GM23338 (cell line): ENCODE measurements around the gene SELENOW. TPM values are rescaled to one million over a fixed set of nuclear protein-coding genes. Genes with fewer than 3 reads are reported as not detected.

Experiments used
- ATAC-seq: fragments of 200-7000 bp; cut with Tn5 transposase; 3 replicates; pipeline ENCODE4 v1.9.1; 2020
- DNase-seq: peaks from one replicate; pipeline ENCODE4 v3.0.0-alpha.2; 2015; ENCODE audit warnings: low spot score
- H2AFZ ChIP-seq: fragments of 200-600 bp; sonication (generic); 2 replicates; pipeline ENCODE4 v1.8.0; 2016; ENCODE audit warnings: antibody characterized with exemption, mild to moderate bottlenecking, moderate library complexity
- H3F3A ChIP-seq: fragments of 200-600 bp; sonication (generic); replicated peaks from 2 replicates; pipeline ENCODE4 v1.8.0; 2017; ENCODE audit warnings: antibody characterized with exemption, mixed run types, low read depth
- H3K27ac ChIP-seq: fragments of 200-600 bp; sonication (generic); 2 replicates; pipeline ENCODE4 v1.6.1; 2016; ENCODE audit warnings: low read depth
- H3K27me3 ChIP-seq: fragments of 200-600 bp; sonication (generic); 2 replicates; pipeline ENCODE4 v1.8.0; 2016; ENCODE audit warnings: mild to moderate bottlenecking, mixed run types, moderate library complexity; ENCODE audit not compliant: insufficient read depth
- H3K36me3 ChIP-seq: fragments of 200-600 bp; sonication (generic); 2 replicates; pipeline ENCODE4 v1.8.0; 2016; ENCODE audit warnings: mild to moderate bottlenecking; ENCODE audit not compliant: insufficient read depth
- H3K4me1 ChIP-seq: fragments of 200-600 bp; sonication (generic); 2 replicates; pipeline ENCODE4 v1.8.0; 2016; ENCODE audit warnings: mild to moderate bottlenecking, moderate library complexity; ENCODE audit not compliant: insufficient read depth
- H3K4me2 ChIP-seq: fragments of 200-600 bp; sonication (generic); 2 replicates; pipeline ENCODE4 v1.7.1; 2017; ENCODE audit warnings: mixed run types
- H3K4me3 ChIP-seq: fragments of 200-600 bp; sonication (generic); 2 replicates; pipeline ENCODE4 v1.6.1; 2016; ENCODE audit warnings: mixed run types
- H3K79me2 ChIP-seq: fragments of 200-600 bp; sonication (generic); replicated peaks from 2 replicates; pipeline ENCODE4 v1.8.0; 2017; ENCODE audit warnings: mild to moderate bottlenecking; ENCODE audit not compliant: insufficient read depth
- H3K9me2 ChIP-seq: fragments of 200-600 bp; sonication (generic); 2 replicates; pipeline ENCODE4 v1.8.0; 2017; ENCODE audit not compliant: insufficient read depth
- H4K20me1 ChIP-seq: fragments of 200-600 bp; sonication (generic); replicated peaks from 2 replicates; pipeline ENCODE4 v1.8.0; 2017; ENCODE audit warnings: mild to moderate bottlenecking; ENCODE audit not compliant: insufficient read depth
- H3K27ac Mint-ChIP-seq: 2 replicates; pipeline ENCODE4 v1.8.0; 2020; ENCODE audit warnings: inconsistent platforms, mild to moderate bottlenecking, moderate library complexity, mixed read lengths
- H3K27me3 Mint-ChIP-seq: 3 replicates; pipeline ENCODE4 v1.8.0; 2022; ENCODE audit warnings: low read depth, mild to moderate bottlenecking, moderate library complexity, mixed read lengths, inconsistent platforms; ENCODE audit not compliant: insufficient read depth, poor library complexity
- H3K36me3 Mint-ChIP-seq: 3 replicates; pipeline ENCODE4 v1.8.0; 2021; ENCODE audit warnings: low read depth, mild to moderate bottlenecking, inconsistent platforms, moderate library complexity, mixed read lengths
- H3K4me1 Mint-ChIP-seq: 3 replicates; pipeline ENCODE4 v1.8.0; 2020; ENCODE audit warnings: mild to moderate bottlenecking, inconsistent platforms, mixed read lengths
- H3K4me3 Mint-ChIP-seq: 3 replicates; pipeline ENCODE4 v1.8.0; 2021; ENCODE audit warnings: moderate library complexity, mild to moderate bottlenecking, inconsistent platforms, mixed read lengths
- H3K9me3 Mint-ChIP-seq: 3 replicates; pipeline ENCODE4 v1.8.0; 2020; ENCODE audit warnings: moderate library complexity, mild to moderate bottlenecking, inconsistent platforms, mixed read lengths
- CREB1 ChIP-seq: fragments of 250-450 bp; sonication (Bioruptor Pico); IDR thresholded peaks from 2 replicates; pipeline ENCODE4 v1.5.0; 2020; ENCODE audit warnings: low read depth, mild to moderate bottlenecking, moderate library complexity
- CTCF ChIP-seq, 2 experiments: fragments of 200-600 bp in 1 of 2; sonication (generic) in 1 of 2; conservative IDR thresholded peaks; 2 replicates each; pipeline versions ENCODE4 v1.5.1 to v1.6.1; 2016 to 2017; ENCODE audit warnings: antibody characterized with exemption in 2 of 2, low read depth in 2 of 2, mild to moderate bottlenecking in 2 of 2, moderate library complexity in 1 of 2
- EZH2 ChIP-seq: fragments of 200-600 bp; sonication (generic); IDR thresholded peaks from one replicate; pipeline ENCODE4 v1.8.0; 2017; ENCODE audit warnings: antibody characterized with exemption, mild to moderate bottlenecking, low read depth; ENCODE audit not compliant: unreplicated experiment
- EZH2phosphoT487 ChIP-seq: fragments of 200-600 bp; sonication (generic); IDR thresholded peaks from one replicate; pipeline ENCODE4 v1.8.1; 2018; ENCODE audit warnings: antibody characterized with exemption; ENCODE audit not compliant: unreplicated experiment
- JUNB ChIP-seq: IDR thresholded peaks from one replicate; pipeline ENCODE4 v1.6.1; 2016; ENCODE audit warnings: antibody characterized with exemption; ENCODE audit not compliant: unreplicated experiment
- NANOG ChIP-seq: IDR thresholded peaks from 2 replicates; pipeline ENCODE4 v1.6.1; 2016; ENCODE audit warnings: antibody characterized with exemption, borderline replicate concordance
- POLR2AphosphoS5 ChIP-seq: IDR thresholded peaks from 2 replicates; pipeline ENCODE4 v1.6.1; 2016; ENCODE audit warnings: antibody characterized with exemption, low read depth
- REST ChIP-seq: IDR thresholded peaks from one replicate; pipeline ENCODE4 v1.6.1; 2018; ENCODE audit warnings: antibody characterized with exemption; ENCODE audit not compliant: unreplicated experiment
- STAT1 ChIP-seq: IDR thresholded peaks from one replicate; pipeline ENCODE4 v1.6.1; 2016; ENCODE audit warnings: antibody characterized with exemption; ENCODE audit not compliant: unreplicated experiment
- ZNF114 ChIP-seq: fragments of 250-450 bp; sonication (Bioruptor Pico); IDR thresholded peaks from 2 replicates; pipeline ENCODE4 v1.5.0; 2020; ENCODE audit warnings: mild to moderate bottlenecking, moderate library complexity
- ZNF331 ChIP-seq: fragments of 250-450 bp; sonication (Bioruptor Pico); IDR thresholded peaks from 2 replicates; pipeline ENCODE4 v1.5.0; 2020; ENCODE audit warnings: low read depth, mild to moderate bottlenecking, moderate library complexity
- polyA plus RNA-seq: library from polyadenylated mRNA; unstranded; fragments of >200 nt; fragmentation: Nextera tagmentation; extraction: Ambion mirVana; gene quantifications from 2 replicates; pipeline ENCODE4 v1.2.1, GENCODE V29; 2016
- total RNA-seq: library from RNA; depleted of rRNA; stranded (reverse); fragments of >200 nt; shearing (Covaris generic); gene quantifications from 2 replicates; pipeline ENCODE4 v1.2.3, GENCODE V29; 2014
- TF ChIP-seq, protein P1 (sequence below): IDR thresholded peaks from 2 replicates; pipeline ENCODE4 v1.6.1; 2016; ENCODE audit warnings: antibody characterized with exemption
- TF ChIP-seq, protein P2 (sequence below): fragments of 250-450 bp; sonication (Bioruptor Pico); IDR thresholded peaks from 2 replicates; pipeline ENCODE4 v1.5.0; 2020; ENCODE audit warnings: mild to moderate bottlenecking, moderate library complexity

SELENOW gene
- total and polyA plus RNA-seq, 2 experiments from 2014 or later = 558 to 811 TPM

DNA sequence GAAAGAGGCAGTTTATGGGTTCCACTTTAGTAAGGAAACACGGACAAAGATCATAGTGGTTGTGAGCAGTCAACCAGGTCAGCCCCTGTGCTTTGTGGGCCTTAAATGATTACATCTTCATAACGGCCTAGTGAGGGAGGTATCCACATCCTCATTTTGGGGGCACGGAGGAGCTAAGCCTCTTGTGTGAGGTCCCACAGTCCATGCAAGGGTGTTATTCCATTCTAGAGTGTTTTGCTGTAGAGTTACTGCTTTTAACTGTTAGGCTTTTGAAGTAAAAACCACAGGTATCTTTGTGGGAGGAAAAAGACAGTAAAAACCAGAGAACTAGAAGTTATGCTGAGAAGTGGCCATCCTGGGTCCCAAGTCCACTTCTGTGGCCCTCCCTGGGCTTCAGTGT lies 29.2 kb upstream of the SELENOW start (continued):
- TF ChIP-seq CREB1 (CRISPR knock-in tag) (no peak), JUNB (no peak)

DNA sequence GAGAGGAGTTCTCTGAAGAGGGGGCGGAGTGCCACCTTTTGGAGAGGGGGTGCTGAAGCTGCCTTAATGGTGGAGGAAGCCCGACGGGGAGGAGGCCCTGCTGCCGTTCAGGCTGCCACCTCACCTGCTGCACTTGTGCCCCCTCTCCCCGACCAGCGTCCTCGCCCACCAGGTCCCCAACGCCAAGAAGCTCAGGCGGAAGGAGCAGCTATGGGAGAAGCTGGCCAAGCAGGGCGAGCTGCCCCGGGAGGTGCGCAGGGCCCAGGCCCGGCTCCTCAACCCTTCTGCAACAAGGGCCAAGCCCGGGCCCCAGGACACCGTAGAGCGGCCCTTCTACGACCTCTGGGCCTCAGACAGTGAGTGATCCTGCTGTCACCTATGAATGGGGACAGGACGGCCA lies 27.8 kb upstream of the SELENOW start:
- Histone ChIP-seq H3K9me2 (no peaks in the 10 kb centered on the region), H2AFZ (no peak overlapping the region), H3K4me1 (peaks cover 8% of the 10 kb centered on the region; the same call in 1 of the 2 replicates), H4K20me1 (peaks cover 15% of the 10 kb centered on the region), H3K4me3 (no peak overlapping the region), H3K27ac (no peak overlapping the region), H3K36me3 (peaks cover 42% of the 10 kb centered on the region), H3K4me2 (no peak overlapping the region), H3F3A (peaks cover 11% of the 10 kb centered on the region; the same call in 1 of the 2 replicates), H3K79me2 (peaks cover 35% of the 10 kb centered on the region), H3K27me3 (no peaks in the 10 kb centered on the region)
- DNase-seq (no peak), ATAC-seq (no peak)
- TF ChIP-seq CREB1 (CRISPR knock-in tag) (no peak), EZH2phosphoT487 (no peak), REST (no peak), ZNF331 (CRISPR knock-in tag) (no peak), CTCF (conservative IDR thresholded peaks at IDR 0.05; ENCODE audit: low read depth in 2 of 2) (no peak), NANOG (no peak), POLR2AphosphoS5 (no peak), JUNB (no peak), EZH2 (no peak), STAT1 (no peak), ZNF114 (CRISPR knock-in tag) (no peak)
- TF ChIP-seq, protein P1, sequence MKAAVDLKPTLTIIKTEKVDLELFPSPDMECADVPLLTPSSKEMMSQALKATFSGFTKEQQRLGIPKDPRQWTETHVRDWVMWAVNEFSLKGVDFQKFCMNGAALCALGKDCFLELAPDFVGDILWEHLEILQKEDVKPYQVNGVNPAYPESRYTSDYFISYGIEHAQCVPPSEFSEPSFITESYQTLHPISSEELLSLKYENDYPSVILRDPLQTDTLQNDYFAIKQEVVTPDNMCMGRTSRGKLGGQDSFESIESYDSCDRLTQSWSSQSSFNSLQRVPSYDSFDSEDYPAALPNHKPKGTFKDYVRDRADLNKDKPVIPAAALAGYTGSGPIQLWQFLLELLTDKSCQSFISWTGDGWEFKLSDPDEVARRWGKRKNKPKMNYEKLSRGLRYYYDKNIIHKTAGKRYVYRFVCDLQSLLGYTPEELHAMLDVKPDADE = no peak
- TF ChIP-seq, protein P2, sequence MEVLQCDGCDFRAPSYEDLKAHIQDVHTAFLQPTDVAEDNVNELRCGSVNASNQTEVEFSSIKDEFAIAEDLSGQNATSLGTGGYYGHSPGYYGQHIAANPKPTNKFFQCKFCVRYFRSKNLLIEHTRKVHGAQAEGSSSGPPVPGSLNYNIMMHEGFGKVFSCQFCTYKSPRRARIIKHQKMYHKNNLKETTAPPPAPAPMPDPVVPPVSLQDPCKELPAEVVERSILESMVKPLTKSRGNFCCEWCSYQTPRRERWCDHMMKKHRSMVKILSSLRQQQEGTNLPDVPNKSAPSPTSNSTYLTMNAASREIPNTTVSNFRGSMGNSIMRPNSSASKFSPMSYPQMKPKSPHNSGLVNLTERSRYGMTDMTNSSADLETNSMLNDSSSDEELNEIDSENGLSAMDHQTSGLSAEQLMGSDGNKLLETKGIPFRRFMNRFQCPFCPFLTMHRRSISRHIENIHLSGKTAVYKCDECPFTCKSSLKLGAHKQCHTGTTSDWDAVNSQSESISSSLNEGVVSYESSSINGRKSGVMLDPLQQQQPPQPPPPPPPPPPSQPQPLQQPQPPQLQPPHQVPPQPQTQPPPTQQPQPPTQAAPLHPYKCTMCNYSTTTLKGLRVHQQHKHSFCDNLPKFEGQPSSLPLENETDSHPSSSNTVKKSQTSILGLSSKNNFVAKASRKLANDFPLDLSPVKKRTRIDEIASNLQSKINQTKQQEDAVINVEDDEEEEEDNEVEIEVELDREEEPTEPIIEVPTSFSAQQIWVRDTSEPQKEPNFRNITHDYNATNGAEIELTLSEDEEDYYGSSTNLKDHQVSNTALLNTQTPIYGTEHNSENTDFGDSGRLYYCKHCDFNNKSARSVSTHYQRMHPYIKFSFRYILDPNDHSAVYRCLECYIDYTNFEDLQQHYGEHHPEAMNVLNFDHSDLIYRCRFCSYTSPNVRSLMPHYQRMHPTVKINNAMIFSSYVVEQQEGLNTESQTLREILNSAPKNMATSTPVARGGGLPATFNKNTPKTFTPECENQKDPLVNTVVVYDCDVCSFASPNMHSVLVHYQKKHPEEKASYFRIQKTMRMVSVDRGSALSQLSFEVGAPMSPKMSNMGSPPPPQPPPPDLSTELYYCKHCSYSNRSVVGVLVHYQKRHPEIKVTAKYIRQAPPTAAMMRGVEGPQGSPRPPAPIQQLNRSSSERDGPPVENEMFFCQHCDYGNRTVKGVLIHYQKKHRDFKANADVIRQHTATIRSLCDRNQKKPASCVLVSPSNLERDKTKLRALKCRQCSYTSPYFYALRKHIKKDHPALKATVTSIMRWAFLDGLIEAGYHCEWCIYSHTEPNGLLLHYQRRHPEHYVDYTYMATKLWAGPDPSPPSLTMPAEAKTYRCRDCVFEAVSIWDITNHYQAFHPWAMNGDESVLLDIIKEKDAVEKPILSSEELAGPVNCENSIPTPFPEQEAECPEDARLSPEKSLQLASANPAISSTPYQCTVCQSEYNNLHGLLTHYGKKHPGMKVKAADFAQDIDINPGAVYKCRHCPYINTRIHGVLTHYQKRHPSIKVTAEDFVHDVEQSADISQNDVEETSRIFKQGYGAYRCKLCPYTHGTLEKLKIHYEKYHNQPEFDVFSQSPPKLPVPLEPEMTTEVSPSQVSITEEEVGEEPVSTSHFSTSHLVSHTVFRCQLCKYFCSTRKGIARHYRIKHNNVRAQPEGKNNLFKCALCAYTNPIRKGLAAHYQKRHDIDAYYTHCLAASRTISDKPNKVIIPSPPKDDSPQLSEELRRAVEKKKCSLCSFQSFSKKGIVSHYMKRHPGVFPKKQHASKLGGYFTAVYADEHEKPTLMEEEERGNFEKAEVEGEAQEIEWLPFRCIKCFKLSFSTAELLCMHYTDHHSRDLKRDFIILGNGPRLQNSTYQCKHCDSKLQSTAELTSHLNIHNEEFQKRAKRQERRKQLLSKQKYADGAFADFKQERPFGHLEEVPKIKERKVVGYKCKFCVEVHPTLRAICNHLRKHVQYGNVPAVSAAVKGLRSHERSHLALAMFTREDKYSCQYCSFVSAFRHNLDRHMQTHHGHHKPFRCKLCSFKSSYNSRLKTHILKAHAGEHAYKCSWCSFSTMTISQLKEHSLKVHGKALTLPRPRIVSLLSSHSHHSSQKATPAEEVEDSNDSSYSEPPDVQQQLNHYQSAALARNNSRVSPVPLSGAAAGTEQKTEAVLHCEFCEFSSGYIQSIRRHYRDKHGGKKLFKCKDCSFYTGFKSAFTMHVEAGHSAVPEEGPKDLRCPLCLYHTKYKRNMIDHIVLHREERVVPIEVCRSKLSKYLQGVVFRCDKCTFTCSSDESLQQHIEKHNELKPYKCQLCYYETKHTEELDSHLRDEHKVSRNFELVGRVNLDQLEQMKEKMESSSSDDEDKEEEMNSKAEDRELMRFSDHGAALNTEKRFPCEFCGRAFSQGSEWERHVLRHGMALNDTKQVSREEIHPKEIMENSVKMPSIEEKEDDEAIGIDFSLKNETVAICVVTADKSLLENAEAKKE (CRISPR knock-in tag) = no peak
- peaks cover 5% of the 10 kb centered on the region; the same call in 2 of the 3 replicates for H3K4me1 Mint-ChIP-seq
- no peak overlapping the region for H3K4me3 Mint-ChIP-seq
- H3K9me3 Mint-ChIP-seq = no peaks in the 10 kb centered on the region
- peaks cover 72% of the 10 kb centered on the region for H3K36me3 Mint-ChIP-seq
- no peak overlapping the region for H3K27ac Mint-ChIP-seq
- peaks cover 5% of the 10 kb centered on the region for H3K27me3 Mint-ChIP-seq
